GM21381 (cell line): ENCODE measurements around the gene SLCO1C1.
"Not testable (repeated sequence)": the region's sequence is repeated elsewhere in the genome, so short reads cannot be mapped to it uniquely, and the experiment has no call there.

Experiments
- ATAC-seq: cut with Tn5 transposase; IDR thresholded peaks from one replicate; pipeline ENCODE4 v1.9.1; 2021; ENCODE audit warnings: mild to moderate bottlenecking, moderate library complexity; ENCODE audit not compliant: unreplicated experiment

SLCO1C1 gene

DNA sequence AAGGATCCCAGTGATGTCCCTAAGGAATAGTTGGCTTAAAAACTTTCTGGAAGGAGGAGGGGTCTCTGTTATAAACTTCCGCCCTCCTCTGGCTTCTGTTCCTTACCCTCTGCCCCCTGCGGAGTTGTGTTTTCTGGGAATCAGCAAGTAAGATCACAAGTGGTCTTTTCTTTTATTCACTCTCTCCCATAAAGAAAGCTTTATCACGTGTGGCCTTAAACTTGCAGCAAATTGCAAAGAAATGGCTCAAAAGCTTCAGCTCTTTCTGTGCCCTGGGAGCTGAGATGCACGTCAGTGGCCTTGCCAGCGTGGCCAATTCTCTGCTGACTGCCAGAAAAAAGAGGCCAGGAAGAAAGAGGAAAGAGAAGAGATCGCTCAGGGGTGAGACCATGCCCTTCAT, at the start of gene SLCO1C1:
TSS of gene SLCO1C1 (plus strand) at position 101 of the 400 bp plus-strand sequence. CDS start 4,245 bp downstream, outside the sequence.
- ATAC-seq: no peak

DNA sequence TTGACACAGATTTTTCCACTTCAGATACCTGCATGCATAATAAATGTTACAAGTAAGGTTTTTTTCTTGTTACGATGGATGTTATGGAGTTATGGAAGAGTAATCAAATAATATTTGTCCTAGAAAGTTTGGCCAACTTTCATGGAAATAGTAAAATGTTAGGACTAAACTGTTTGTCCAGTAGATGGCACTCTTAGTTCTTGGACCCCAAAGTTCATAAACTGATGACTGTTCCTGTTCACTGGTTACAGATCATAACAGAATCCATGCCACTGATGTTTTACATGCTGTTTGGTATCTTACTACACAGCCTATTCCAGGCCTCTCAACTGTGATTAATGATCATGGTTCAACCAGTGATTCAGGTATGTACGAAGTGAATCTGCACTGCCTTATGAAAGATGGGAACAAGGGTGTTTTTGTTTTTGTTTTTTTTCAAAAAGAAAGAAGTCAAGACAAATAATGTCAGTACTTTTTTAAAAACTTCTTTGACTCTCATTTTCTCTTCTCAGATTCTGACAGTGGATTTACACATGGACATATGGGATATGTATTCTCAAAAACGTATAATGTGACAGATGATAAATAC, 48.8 kb upstream of the SLCO1C1 start:
- no peak for ATAC-seq

- no peak for ATAC-seq
These were observed 41.3 kb upstream of the SLCO1C1 start for GRCh38 chr12:20653871-20654270.

DNA sequence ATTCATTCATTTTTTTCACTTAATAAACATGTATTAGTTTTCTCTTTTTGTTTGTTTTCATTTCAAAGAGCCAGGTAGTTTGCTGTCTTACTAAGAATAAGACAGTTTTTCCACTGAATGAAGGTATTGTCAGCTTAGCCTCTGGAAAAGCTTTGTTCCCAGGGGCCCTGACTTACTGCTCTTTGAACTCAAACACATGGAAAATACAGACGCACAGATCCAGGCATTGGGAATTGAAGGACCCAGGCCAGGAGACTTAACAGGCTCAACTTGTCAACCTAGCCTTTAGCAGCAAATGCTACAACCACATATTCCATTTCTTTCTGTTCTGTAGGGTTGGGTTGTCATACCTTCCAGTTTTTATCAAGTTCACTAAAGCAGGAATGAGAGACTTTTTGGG, 38.5 kb upstream of the SLCO1C1 start:
- ATAC-seq: no peak

- ATAC-seq: no peak
These were observed 37.6 kb upstream of the SLCO1C1 start for GRCh38 chr12:20657496-20657895.

DNA sequence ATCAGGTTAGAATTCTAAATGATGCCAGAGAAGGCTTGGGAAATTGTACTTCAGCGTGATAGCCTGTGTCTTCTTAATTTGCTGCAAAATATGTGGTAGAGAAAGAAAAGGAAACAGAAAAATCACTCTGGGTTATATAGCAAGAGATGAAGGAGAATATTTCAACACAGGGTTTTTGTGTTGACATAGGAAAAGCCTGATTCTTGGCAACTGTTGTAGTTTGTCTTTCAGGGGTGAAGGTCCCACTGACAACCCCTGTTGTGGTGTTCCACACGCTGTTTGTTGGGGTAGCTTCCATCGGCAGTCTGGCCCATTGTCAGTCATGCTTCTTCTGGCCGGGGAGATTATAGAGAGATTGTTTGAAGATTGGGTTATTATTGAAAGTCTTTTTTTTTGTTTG, 13.8 kb upstream of the SLCO1C1 start:
- no peak for ATAC-seq

DNA sequence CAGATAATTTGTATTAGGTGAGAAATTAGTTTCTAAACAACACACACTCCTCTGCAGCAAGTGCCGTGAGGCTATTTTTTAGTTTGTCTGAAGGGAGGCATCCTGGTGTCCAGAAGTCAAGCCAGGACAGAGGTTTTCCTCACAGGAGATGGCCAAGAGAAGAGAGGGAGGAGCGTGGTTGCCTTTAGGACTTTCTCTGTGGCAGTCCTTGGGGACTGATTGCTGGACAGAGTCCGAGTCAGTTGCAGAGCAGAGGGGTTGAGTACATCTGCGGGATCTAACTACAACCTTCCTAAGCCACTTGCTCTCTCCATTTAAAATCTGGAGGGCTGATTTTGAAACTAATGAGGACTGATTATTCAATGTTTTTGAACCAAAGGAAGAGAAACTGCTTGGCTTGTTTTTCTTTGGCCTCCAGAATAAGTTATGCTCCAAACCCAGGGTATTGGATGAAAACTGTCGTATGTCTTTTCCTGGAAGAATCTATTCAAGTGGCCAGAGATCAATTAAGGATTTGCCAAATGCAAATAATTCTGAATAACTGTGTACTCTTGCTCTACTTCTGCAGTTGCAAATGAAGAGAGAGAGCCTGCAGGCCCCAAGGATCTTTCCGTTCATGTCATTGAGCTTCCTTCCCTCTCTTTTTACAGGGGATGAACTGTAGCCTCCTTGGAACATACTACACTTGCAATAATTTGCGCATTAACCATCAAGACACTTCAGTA, 1.2 kb downstream of the SLCO1C1 start:
- no peak for ATAC-seq

GRCh38 chr12:20701106-20701505, 6.0 kb downstream of the SLCO1C1 start:
- no peak for ATAC-seq

DNA sequence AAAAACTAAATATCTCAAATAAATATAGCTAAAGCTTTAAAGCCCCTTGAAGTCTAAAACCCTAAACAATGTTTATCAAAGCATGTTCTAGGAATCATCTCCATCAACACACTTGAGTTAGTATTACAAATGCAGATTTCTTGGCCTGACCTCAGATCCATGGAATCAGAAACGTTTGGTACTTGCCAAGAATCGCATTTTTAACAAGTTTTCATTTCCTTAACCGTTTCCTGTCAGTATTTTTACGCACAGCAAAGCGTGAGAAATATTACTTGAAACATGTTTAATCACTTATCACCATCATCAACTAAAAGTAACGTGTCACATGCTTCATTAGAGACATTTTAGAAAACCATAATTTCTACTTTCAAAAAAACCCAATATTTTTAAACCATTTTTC, 9.7 kb downstream of the SLCO1C1 start:
- ATAC-seq: no peak

DNA sequence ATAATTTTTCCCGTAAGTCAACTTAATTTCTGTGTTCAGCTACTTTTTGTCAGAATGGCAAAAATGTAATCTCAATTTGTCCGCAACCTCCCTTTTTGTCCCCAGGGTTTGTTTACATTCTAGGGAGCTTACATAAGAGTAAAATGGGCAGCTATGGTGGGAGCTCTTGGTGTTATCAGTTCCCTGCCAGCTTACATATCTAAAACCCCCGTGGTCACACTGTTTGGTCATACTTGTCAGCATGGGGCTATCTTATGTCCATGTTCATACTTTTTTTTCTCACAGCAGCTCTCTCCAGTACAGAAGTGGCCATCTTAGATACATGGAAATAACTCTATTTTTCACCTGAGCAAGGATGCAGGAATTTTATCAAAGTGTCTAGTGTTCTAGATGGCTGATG, 16.7 kb downstream of the SLCO1C1 start:
- ATAC-seq: no peak

GRCh38 chr12:20716037-20716436, 20.9 kb downstream of the SLCO1C1 start:
- ATAC-seq: no peak

DNA sequence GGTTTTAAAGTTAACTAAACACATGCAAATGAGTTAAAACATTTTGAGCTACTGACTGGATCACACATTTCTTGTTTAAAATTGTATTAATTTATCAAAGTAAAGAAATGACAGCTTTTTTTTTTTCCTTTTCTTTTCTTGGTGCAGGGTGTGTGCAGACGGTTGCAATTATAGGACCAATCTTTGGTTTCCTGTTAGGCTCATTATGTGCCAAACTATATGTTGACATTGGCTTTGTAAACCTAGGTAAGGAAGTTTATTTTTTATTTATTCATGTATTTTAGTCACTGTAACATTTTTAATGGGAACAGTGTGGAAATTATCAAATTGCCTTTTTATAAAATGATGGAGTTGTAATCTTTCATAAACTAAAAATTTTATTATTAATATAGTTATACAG, 21.9 kb downstream of the SLCO1C1 start:
- no peak for ATAC-seq

GRCh38 chr12:20718294-20718693, 23.2 kb downstream of the SLCO1C1 start:
- no peak for ATAC-seq

DNA sequence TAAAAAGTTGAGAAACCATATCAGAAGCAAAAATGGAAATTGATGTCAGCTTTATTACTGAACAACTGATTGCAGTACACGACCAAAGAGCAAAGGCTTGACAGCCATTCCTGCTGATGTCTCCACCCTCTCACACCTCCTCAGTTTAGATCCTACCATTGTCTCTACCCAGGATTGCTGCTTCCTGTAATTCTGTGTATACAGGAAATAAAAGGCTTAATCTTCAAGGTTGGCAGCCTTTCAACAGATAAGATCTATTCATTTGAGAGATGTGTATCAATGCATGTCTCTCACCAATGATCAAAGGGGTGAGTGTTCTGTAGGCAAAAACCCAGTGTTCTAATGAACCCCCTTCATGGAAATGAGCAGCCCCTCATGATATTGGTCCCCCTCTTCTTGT, 27.0 kb downstream of the SLCO1C1 start:
- ATAC-seq: no peak

GRCh38 chr12:20731274-20731673, 36.1 kb downstream of the SLCO1C1 start:
- ATAC-seq: no peak

DNA sequence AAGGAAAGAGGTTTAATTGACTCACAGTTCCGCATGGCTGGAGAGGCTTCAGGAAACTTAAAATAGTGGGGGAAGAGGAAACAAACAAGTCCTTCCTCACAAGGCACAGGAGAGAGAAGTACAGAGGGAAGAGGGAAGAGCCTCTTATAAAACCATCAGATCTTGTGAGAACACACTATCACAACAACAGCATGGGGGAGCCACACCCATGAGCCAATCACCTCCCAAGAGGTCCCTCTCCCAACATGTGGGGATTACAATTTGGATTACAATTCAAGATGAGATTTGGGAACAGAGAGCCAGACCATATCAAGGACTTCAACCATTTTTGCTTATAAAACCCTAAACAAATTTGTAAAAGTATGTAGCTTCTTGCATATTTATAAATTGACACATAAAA, 45.8 kb downstream of the SLCO1C1 start:
- no peak for ATAC-seq

DNA sequence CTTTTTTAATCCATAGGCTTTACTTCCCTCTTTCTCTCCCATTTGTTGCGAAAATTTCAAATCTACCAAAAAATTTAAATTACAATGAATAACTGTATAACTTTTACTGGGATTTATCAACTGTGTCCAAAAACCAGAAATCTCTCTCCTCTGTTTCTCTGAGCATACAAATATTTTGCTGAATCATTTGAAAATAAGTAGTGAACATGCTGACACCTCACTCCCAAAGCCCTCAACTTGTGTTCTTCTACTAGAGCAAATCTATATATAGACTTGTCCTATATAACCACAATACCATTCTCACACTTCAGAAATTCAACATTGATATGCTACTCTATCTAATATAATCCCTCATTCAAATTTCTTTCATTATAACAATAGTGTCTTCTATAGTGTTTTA, 53.1 kb downstream of the SLCO1C1 start:
- no peak for ATAC-seq

- no peak for ATAC-seq
These were observed 55.9 kb downstream of the SLCO1C1 start for GRCh38 chr12:20751046-20751445.

DNA sequence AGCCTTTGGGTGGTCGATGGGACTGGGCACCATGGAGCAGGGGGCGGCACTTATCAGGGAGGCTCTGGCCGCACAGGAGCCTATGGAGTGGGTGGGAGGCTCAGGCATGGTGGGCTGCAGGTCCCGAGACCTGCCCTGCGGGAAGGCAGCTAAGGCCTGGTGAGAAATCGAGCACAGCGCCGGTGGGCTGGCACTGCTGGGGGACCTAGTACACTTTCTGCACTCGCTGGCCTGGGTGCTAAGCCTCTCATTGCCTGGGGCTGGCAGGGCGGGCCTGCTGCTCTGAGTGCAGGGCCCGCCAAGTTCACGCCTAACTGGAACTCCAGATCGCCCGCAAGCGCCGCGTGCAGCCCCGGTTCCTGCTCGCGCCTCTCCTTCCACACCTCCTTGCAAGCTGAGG, 82.3 kb downstream of the SLCO1C1 start:
- no peak for ATAC-seq

GRCh38 chr12:20778969-20779368, 83.8 kb downstream of the SLCO1C1 start:
- no peak for ATAC-seq

GRCh38 chr12:20779971-20780370, 84.8 kb downstream of the SLCO1C1 start:
- ATAC-seq: not testable (repeated sequence)

DNA sequence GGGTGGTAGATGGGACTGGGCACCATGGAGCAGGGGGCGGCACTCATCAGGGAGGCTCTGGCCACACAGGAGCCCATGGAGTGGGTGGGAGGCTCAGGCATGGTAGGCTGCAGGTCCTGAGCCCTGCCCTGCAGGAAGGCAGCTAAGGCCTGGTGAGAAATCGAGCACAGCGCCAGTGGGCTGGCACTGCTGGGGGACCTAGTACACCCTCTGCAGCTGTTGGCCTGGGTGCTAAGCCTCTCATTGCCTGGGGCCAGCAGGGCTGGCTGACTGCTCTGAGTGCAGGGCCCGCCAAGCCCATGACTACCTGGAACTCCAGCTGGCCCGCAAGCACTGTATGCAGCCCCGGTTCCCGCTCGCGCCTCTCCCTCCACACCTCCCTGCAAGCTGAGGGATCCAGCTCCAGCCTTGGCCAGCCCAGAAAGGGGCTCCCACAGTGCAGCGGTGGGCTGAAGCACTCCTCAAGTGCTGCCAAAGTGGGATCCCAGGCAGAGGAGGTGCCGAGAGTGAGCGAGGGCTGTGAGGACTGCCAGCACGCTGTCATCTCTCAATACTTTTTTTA, 88.7 kb downstream of the SLCO1C1 start:
- ATAC-seq: not testable (repeated sequence)
